ENCODE measurements around the gene SPTBN1. TPM values are rescaled to one million over a fixed set of nuclear protein-coding genes. Genes with fewer than 3 reads are reported as not detected.

Gene SPTBN1
- total and polyA plus RNA-seq, 2 of the 13 experiments (the other 11 are each of a cell fraction or from before 2014, with no cell fraction given) = 123 to 299 TPM

DNA sequence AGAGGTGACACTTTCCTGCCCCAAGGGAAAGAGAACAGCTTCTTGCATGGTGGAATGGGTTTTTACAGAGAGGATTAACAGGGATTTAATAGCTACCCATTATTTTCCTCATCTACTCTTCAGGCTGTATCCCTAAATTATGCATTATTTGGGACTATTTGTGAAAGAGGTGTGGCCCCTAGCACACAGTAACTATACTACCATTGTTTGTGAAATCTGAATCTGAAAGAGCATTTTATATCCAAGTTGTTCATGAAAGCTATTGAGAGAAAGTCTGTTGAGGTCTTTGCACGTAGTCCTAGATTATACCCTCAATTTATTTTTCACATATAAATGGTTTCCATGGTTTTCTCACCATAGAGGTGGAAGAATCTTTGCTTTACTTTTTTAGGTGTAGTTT, 78.1 kb downstream of the SPTBN1 start:
- Histone ChIP-seq H3K4me3 (replicated peaks in 1 of 3; ENCODE audit: insufficient read depth in 1 of 3, low read depth in 2 of 3, low read length in 3 of 3) (no peak overlapping the region), H3K79me2 (ENCODE audit: insufficient read depth, low read length) (peaks cover 39% of the 10 kb centered on the region), H3K9ac (ENCODE audit: insufficient read depth, low read depth, low read length) (0 out of 2 replicates have a peak overlapping the region, but pooled peaks have one; percentile 3), H4K20me1 (ENCODE audit: insufficient read depth, low read length) (no peaks in the 10 kb centered on the region), H3K4me2 (ENCODE audit: low read depth, low read length) (no peak overlapping the region), H2AFZ (ENCODE audit: low read length) (no peak overlapping the region), H3K36me3 (replicated peaks in 1 of 2; ENCODE audit: control insufficient read depth in 1 of 2, insufficient read depth in 2 of 2, low read length in 2 of 2) (peaks cover 16 to 43% of the 10 kb centered on the region in 2 experiments), H3K27ac (ENCODE audit: extremely low read length, insufficient read depth, low read length) (peak overlapping the region; percentile 82), H3K4me1 (ENCODE audit: insufficient read depth, low read length) (peaks cover 53% of the 10 kb centered on the region), H3K27me3 (ENCODE audit: control insufficient read depth in 1 of 2, insufficient read depth in 2 of 2, low read length in 2 of 2) (no peaks in the 10 kb centered on the region), H3K9me3 (ENCODE audit: low read length) (no peaks in the 10 kb centered on the region)
- ChIA-PET POLR2A (interaction anchor here (1.2 kb wide), 1 partner anchor 55 kb away, joined by 4 read pairs; no protein-coding TSS in a partner anchor), CTCF (ENCODE audit: low intra/inter-chr PET ratio, low total read pairs) (no interaction called here)
- in situ Hi-C loops (cut with HindIII; ENCODE audit: extremely low pct_ligation_motif_present, low pct_unique_long_range_greater_than_20kb) (no loop called here), intact Hi-C loops (cut with micrococcal nuclease; ENCODE audit: unreplicated experiment) (loop anchor here (5.0 kb wide), 1 partner anchor 43 kb away; no protein-coding TSS in a partner anchor)
- no TSS peak for BruUV-seq (replicated peaks)
- TF ChIP-seq, protein P1, sequence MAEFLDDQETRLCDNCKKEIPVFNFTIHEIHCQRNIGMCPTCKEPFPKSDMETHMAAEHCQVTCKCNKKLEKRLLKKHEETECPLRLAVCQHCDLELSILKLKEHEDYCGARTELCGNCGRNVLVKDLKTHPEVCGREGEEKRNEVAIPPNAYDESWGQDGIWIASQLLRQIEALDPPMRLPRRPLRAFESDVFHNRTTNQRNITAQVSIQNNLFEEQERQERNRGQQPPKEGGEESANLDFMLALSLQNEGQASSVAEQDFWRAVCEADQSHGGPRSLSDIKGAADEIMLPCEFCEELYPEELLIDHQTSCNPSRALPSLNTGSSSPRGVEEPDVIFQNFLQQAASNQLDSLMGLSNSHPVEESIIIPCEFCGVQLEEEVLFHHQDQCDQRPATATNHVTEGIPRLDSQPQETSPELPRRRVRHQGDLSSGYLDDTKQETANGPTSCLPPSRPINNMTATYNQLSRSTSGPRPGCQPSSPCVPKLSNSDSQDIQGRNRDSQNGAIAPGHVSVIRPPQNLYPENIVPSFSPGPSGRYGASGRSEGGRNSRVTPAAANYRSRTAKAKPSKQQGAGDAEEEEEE (CRISPR knock-in tag; IDR thresholded peaks at IDR 0.05; ENCODE audit: borderline replicate concordance) = no peak
- TF ChIP-seq ZKSCAN8 (CRISPR knock-in tag; IDR thresholded peaks at IDR 0.05; ENCODE audit: borderline replicate concordance) = no peak
- TF ChIP-seq SOX13 (IDR thresholded peaks at IDR 0.05) = no peak
- no peak for TF ChIP-seq SOX13 (CRISPR knock-in tag; conservative IDR thresholded peaks at IDR 0.05 in 1 of 2, IDR thresholded peaks at IDR 0.05 in 1 of 2)
- no peak for TF ChIP-seq FOSL1 (CRISPR knock-in tag; IDR thresholded peaks at IDR 0.05; ENCODE audit: borderline replicate concordance)
- no peak for TF ChIP-seq KLF12 (CRISPR knock-in tag; IDR thresholded peaks at IDR 0.05; ENCODE audit: borderline replicate concordance)
- no peak for TF ChIP-seq JARID2 (CRISPR knock-in tag; IDR thresholded peaks at IDR 0.05; ENCODE audit: insufficient replicate concordance)
- no peak for TF ChIP-seq WIZ (CRISPR knock-in tag; IDR thresholded peaks at IDR 0.05)
- TF ChIP-seq, protein P2, sequence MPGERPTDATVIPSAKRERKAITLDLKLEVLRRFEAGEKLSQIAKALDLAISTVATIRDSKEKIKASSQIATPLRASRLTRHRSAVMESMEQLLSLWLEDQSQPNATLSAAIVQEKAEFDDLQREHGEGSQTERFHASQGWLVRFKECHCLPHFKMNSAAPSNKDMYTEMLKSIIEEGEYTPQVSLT (CRISPR knock-in tag; IDR thresholded peaks at IDR 0.05; ENCODE audit: borderline replicate concordance, low read depth) = no peak
- no peak for TF ChIP-seq HMG20B (CRISPR knock-in tag; conservative IDR thresholded peaks at IDR 0.05)
- TF ChIP-seq ARNT2 (CRISPR knock-in tag; IDR thresholded peaks at IDR 0.05; ENCODE audit: low read depth) = no peak
- TF ChIP-seq, protein P3, sequence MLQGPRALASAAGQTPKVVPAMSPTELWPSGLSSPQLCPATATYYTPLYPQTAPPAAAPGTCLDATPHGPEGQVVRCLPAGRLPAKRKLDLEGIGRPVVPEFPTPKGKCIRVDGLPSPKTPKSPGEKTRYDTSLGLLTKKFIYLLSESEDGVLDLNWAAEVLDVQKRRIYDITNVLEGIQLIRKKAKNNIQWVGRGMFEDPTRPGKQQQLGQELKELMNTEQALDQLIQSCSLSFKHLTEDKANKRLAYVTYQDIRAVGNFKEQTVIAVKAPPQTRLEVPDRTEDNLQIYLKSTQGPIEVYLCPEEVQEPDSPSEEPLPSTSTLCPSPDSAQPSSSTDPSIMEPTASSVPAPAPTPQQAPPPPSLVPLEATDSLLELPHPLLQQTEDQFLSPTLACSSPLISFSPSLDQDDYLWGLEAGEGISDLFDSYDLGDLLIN (CRISPR knock-in tag; IDR thresholded peaks at IDR 0.05; ENCODE audit: borderline replicate concordance) = no peak
- TF ChIP-seq EED (CRISPR knock-in tag; IDR thresholded peaks at IDR 0.05) = no peak
- no peak for TF ChIP-seq KDM5A (IDR thresholded peaks at IDR 0.05; ENCODE audit: borderline replicate concordance, low read length)
- FAIRE-seq (no peak), DNase-seq (ENCODE audit: low spot score) (no peak), ATAC-seq (no peak)
- 100% methylated on average over 1 of the region's 1 CpG for WGBS (ENCODE audit: low lambda C conversion rate)
